ENCODE measurements around the gene SASH1.

SASH1 gene

DNA sequence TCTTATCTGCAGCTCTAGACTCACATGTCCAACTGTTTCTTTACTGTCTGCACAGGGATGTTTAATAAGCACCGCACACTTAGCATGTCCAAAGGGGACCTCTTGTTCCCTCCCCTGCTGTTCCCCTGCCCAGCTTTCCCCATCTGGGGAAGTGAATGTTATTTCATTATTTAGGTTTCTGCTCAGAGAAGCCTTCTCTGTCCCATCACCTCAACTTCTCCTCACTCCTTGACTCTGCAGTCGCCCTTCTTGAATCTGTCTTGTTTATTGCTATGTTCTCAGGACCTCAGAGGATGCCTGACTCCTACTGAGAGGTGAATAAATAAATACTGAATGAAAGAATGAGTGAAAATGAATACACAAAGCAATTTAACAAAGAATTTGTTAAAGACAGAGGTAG is 121.0 kb downstream of the SASH1 start:
- no peak for DNase-seq

DNA sequence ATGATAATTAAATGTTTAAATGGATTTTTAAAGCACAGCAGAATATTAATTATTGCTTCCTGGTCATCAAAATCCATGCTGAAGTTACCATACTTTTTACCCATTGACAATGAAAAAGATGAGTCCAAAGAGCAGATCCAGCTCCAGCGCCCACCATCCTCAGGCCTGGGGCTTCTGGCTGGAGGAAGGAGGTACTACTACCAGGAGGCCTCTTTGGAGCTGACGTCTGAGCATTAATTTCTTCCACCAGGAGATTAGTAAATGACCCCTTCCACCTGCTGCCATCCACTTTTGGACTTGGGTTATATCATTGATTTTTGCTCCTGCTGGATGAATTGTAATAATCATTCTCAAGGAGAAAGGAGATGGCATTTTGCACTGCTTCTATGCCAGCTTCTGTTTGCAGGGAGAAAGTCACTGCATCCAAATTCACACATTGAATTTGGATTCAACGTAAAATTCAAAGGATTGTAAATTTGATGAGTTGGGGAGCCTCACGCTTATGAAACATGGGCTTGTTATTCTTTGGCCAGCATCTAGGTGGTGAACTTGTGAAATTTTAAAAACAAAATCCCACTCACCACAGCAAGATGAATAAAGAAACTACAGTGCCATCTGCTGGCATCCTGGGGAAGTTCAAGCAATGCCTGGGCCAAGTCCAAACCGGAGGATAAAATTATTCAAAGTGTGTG is 121.8 kb downstream of the SASH1 start:
- DNase-seq: peak; percentile 55

DNA sequence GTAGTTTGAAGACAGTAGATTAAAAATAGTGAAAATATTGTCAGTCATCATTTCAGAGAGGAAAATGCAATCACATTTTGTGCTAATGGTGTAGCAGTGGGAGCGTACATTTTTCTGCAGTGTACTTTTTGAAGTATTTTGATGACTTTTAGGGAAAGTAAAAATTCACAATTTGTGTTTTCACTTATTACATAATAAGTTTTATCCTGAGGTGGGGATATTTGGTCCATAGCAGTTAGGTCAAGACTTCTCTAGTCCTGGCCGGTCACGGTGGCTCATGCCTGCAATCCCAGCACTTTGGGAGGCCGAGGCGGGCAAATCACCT is 122.3 kb downstream of the SASH1 start:
- no peak for DNase-seq

DNA sequence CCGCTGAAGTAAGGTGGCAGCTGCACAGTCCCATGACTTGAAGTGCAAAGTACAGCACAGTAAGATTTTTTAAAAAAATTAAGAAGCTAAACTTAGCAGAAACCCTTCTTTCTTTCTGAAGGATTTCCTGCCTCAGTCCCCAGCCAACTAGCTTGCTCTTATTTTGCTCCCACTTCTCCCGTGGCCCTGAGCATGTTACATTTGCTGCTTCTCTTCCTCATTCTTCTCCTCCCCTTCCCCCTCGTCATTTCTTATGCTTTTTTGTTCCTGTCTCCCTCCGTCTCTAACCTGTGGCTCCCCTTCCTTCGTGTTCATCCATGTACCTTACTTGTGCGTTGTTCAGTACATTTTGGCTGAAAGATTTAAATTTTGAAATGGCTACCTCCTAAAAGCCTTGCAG is 123.0 kb downstream of the SASH1 start:
- no peak for DNase-seq

DNA sequence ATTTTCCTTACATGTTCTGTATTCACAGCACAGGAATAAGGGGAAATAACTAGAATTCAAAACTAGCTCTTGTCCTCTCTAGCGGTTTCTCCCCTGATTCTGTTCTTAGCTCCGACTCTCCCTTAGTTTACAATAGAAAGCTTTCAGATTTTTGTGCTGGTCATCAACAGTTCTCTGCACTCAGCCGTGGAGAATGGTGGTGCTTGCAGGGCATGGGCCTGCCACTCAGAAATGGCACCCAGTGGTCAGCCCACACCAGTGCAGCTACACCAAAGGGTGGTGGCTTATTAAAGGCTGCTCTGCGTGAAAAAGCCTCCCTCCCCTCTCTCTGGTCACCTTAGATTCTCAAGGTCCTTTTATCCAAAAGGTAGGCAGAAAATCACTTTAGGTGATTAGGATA is 123.5 kb downstream of the SASH1 start:
- DNase-seq: no peak

DNA sequence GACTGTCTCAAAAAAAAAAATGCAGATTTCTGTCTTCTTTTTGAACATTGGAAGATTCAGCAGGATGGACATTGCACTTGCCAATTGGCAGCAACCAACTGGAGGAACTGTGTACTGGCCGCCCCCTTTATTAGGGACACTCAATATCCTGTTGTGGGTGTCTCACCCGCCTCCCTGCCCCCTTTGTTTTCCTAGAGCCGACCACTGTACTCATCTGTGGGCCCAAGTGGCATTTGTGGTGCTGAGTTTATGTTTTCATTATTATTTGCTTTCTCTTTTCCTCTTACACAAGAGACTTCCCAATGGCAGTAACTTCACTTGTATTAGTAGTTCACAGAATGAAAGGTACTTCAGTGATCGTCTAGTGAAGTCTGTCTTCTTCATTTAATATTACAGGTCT is 125.3 kb downstream of the SASH1 start:
- DNase-seq: no peak

DNA sequence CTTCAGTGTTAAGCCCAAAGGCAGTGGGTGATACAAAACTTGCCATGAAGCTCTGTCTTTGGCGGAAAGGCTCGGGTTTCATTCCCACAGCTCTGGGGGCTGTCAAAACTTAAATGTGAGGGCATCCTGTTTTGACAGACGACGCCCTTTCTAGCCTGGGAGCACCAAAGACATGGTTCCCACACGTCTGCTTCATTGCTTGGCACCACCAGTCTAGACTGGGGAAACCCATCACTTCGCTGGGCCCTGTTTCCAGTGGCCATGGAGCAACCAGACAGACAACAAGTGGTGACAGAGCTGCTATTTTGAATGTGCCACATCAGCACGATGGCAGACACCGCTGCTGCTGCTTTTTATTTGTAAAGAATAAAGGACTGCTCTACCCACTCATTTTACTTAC is 127.5 kb downstream of the SASH1 start:
- DNase-seq: no peak

DNA sequence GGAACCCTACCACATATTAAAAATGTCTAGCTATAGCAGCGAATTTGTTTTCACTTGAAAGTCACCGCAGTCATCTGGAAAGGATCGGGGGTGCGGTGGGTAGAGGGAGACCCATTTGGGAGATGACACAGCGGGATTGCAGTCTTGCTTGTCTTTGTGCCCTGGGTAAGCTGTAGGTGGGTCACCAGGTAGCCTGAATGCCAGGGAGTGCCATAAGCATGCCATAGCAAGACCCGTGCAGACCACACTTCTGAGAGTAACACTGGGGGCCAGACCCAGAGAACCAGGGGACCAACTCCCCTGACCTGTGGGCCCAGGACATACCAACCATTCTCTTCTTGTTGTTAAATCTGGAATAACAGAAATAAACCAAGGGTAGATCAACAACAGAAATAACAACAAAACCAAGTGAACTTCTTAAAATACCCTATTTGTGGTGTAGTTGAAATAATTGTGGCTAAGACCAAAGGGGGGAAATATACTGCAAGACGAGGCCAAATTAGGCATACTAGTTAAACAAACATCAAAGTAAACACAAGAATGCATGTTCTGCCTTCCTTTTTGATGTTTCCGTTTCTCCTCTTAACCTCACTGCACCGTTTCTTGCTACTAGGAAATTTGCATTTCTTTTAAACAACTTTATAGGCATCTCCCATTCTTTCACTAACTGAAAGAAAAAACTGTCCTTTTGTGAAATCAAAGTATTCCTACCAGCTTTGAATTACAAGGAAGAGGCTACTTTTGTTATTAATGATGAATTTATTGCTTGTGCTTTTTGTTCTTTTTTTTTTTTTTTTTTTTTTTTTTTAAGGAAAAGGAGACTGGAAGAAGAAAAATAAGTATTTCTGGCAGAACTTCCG is 128.2 kb downstream of the SASH1 start:
- DNase-seq: no peak

DNA sequence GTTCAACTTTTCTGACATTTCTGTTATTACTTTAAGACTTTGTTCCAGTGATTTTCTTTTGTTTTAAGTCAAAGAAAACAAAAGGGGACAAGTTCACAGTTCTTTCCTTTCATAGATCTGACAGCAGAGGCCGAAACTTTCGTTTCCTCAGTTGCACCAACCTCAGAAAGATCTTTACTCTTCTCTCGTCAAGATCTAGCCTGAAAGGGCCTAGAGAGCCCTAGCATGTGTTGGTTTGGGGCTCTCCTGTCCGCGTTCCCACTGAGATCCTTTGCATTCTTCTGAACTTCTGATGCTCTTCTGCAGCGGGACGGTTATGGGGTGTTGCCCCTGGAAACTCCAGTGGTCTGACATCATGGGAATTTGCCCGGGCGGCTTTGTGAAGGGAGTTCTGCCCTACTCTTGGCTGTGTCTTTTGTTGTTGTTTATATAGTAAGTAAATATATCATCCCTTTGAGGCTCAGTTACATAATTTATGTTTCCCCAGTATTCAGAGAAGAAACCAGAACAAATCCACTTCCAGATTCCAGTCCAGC is 129.1 kb downstream of the SASH1 start:
- DNase-seq: no peak

DNA sequence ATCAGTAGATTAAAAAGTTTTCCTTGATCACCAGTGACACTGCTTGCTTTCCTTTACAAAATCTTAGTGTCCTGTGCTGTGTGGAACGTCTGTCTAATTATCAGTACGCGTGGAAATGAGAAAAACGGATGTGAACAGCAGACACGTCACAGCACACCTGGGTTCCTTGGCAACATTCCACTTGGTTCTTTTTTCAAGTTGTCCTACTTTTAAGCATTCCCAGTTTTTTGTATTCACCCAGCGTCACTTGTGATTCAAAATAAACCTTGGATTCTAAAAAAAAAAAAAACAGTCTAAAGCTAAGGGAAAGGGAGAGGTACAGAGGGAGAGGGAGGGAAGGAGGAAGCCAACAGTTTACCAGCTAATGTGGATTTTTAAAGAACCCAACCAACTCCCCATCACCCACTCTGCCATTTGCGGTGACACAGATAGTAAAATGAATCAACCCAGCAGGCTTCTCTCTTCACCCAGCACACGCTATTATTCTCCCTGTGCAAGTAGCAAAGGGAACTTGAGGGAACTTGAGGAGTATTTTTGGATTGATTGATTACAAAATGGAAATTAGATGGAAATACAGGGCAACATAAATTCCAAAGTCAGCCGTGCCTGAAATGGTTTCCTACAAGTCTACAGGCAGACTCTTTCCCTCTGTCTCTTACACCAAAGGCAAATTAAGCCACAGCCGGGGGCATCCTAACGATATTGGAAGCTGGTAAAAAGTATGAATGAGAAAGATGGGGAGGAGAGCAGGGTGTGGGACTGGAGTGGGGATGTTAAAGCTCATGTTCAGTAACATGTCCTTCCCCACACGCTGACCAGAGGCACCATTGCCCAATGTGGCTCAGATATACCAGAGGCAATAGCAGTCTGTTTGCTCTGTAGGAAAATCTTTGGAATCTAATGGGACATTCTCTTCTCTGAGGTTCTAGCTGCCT is 129.8 kb downstream of the SASH1 start:
- DNase-seq: no peak

DNA sequence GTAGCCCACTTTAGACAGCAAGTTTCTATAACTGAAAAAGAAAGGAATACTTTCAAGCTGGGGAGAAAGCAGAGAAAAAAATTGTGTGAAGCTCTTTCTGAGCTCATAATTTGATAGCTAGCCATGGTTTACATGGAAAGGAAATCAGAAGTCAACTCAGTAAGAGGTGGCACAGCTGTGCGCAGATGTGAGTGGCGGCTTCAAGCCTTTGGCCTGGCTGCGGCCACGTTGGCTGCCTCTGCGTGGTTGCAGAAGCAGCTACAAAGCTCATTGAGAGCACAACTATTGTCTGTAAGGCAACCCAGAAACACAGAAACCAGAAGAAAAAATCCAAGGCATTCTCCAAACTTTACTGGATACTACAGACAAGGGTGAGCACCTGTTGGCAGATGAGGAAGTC is 136.9 kb downstream of the SASH1 start:
- no peak for DNase-seq

DNA sequence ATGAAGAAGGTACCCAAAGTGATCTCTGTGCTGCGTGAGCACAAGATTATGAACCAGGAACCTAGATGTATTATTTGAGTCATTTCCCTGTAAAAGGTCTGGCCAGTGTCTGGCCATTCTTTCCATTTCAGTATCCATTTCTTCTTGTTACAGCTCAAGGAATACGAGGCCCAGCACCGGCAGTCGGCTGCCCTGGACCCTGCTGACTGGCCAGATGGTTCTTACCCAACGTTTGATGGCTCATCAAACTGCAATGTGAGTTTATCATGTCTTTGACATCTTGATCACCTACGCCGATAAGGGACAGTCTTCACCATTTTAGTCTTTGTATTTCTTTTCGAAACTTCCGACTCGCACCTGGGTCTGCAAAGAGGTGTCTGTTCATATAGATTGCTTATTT is 144.8 kb downstream of the SASH1 start:
- no peak for DNase-seq

DNA sequence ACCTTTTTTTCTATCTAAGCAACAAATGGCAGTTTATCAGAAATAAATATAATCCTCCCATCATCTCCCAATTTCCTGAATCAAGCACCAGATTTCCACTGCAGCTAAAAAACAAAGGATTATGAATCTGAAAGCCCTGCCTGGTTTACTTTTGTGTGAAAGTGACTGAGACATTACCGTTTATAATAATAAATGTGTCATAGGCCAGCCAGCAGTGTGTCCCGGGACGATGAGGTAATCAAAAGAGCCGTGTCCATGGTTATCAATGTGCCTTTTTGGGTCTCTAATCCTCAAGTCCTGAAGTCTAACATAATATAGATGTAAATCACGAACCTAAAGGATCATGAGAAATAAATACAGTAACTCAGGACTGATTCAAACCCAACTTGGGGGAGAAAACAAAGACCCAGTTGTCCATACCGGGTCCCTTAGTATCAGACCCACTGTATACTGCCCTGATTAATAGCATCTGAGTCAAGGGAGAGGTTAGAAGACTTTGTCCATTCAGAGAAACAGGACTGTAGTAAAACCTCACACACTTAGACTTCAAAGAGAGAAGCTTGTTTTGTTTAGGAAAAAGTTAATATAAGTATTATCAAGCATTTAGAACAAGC is 149.1 kb downstream of the SASH1 start:
- DNase-seq: no peak

DNA sequence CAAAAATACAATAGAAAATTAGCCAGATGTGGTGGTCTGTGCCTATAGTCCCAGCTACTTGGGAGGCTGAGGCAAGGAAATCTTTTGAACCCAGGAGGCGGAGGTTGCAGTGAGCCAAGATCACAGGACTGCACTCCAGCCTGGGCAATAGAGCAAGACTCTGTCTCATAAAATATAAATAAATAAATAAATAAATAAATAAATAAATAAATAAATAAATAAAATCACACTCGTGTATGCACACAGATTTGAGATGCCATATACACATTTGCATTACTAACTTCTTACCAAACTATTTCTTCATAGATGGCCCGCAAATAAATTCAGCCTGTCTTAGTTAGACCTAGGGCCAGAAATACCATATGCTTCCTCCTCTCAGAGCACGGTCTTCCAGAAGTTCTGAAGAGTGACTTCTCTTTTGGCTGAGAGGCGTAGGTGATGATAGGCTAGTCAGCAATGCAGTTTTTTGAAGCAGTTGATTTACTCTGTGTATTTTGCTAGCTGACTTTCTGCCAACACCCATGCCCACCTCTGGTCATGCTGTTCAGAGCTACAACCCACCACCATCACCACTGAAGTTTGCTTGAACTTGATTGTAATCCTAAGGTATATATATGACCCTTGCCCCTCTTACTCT is 150.1 kb downstream of the SASH1 start:
- no peak for DNase-seq

DNA sequence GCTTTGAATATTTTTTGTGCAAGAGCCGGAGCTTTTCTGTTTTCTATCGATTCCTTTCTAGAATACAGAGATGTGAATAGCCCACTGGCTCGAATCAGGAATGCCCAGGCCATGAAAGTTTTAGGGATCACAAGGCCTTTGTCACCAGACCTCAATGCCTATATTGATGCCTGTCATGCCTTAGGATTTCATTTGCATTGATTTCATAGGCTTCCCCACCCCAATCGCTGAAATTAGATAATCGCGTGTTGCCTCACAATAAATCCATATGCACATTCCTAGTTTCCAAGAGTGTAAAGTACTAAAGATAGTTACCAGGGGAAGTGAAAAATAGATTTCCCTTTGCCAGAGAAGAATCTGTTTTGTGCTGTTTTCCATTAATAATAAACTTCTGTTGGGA is 150.8 kb downstream of the SASH1 start:
- no peak for DNase-seq

DNA sequence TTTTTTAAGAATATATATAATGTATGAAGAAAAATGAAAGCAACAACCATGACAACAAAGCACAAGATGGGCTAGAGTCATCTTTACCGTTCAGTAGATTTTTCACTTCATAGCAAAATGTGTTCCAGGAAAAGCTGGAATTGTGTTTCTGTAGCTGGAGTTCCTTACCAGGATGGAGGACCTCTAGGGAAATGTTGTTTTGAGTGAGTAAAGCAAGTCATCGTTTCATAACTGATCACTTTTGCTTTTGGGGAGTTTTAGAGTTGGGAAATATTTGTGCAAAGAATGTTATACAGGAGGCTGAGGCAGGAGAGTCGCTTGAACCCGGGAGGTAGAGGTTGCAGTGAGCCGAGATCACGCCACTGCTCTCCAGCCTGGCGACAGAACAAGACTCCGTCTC is 151.6 kb downstream of the SASH1 start:
- no peak for DNase-seq

DNA sequence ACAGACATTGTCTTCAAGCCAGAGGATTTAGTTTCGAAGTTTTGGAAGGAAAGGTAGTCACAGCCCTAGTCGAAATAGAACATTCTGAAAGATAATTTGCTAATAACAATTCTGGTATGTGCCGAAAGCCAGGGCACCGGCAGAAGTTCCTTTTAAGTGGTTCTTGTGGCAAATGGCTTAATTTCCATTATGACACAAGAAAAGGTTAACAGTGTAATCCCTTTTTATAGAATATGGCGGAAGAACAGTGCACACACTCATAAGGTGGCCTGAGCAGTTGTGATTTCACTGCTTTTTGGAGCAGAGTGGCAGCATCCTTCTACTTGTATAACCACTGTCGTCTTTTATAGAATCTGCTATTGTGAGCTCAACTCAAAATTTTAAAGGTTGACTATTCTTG is 152.4 kb downstream of the SASH1 start:
- DNase-seq: no peak

DNA sequence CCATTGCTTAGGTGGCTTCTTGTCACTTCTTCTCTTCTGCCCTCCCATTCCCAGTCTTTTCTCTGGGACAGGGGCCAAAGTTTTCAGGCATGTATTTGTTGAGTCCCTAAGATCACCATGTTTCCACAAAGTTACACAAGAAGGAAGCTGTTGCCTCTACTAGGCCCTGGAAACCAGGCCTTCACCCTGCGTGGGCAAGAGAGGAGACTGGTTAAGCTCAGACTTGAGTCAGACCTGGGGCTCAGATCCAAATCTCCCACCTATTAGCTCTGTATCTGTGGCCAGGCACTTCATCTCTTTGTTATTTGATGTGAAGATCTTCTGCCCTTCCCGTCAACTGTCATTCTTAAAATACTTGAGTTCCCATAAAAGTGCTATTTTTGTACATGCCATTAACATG is 154.6 kb downstream of the SASH1 start:
- no peak for DNase-seq

DNA sequence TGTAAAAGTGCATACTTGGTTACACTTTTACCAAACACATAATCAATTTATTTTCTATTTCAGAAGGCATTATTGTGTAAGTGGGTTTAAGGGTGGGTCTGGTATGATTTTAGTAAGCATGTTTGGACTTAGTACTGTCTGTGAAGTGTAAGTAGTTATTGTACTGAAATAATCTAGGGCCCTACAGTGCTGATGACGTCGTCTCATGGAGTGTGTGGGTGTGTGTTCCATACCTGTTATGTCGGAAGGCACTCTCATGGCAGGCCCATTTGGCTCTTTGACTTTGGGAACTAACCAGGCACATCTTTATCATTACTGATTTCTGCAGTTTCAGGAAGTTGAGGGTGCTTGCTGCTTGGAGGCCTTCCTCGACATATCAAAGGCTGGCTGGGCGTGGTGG is 155.1 kb downstream of the SASH1 start:
- DNase-seq: no peak

DNA sequence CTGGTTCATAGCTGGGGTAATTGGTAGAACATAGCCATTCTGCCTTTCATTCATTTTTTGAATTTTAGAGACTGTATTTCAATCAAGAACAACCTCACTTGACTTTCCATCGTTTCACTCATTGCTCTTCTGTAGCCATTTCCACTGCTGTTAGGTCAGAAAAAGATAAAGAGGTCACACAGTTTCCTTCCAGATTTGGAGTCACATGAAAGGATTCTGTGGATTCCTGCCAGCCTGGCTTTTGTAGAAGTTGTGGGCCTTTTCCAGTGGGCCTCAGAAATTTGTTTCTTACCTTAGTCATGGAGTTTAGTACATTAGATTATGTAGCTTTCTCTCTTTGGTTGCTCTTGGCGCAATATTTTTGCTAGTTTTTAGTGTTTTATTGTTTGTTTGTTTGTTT is 157.8 kb downstream of the SASH1 start:
- no peak for DNase-seq

DNA sequence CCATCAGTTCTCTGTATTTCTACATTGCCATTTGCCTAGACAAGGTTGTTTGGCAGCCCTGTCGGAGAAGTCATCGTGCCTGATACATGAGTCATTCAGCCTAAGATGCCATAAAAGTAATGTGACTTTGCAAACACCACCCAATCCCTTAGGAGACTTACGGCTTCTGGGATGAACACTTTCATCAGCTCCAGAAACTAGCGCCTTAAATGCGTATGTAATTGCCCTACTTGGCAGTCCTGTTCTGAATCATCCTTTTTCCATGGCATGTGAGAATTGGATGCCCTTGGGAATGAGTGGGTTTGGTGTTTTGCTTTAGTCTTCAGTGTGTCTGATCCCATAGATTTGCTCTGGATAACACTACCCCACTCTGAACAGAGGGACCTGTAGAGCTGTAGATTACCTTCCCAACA is 158.5 kb downstream of the SASH1 start:
- no peak for DNase-seq

DNA sequence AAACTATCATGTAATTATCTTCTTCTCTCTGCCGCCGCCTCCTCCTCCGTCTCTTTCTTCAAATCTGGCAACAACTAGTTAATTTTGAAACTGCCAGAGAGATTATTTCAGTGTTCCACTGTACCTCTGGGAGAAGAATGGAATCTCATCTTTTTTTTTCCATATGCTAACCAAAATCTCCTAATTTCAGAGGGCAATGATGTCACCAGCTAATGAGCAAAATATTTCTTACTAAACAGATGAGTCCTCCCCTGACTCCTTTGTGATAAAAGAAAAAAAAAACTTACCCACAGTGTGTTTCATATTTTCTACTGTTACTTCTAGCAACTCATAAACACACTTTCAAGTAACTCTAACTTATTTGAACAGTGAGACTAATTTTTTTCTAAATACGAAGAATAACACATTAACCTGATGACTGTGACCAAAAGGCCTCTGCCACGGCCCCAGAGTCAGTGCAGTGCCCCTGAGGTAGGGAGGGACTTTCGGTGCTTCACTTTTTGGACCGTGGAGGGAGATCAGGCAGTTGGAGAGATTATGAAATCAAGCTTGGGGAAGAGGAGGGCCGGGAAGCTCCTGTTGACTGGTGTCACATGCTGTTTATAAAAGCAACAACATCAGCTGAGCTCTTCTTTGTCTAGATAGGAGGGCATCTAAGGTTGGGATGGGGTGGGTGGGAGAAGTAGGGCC is 159.6 kb downstream of the SASH1 start:
- DNase-seq: no peak

Data from stimulated activated CD4-positive, alpha-beta T cell treated with anti-CD3 and anti-CD28 coated beads, Interleukin-4, amount 100 ng/mL, for 24 hours (primary cell).